Measurements from ENCODE around the gene GSK3A.

Gene GSK3A

DNA sequence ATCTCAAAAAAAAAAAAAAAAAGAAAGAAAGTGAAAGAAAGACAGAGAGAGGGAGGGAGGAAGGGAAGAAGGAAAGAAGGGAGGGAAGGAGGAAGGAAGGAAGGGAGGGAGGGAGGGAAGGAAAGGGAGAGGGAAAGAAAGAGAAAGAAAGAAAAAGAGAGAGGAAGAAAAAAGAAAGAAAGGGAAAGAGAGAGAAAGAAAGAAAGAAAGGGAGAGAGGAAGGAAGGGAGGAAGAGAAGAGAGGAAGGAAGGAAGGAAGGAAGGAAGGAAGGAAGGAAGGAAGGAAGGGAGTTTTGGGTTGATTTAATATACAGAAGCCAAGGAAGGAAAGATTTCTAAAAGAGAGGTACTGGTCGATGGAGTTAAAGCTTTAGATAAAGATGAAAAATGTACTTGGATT lies 53.7 kb downstream of the GSK3A start:
- Histone ChIP-seq H3K4me1 (ENCODE audit: insufficient read depth, poor library complexity, severe bottlenecking) (peaks cover 15% of the 10 kb centered on the region), H3K27ac (ENCODE audit: poor library complexity, severe bottlenecking) (no peak overlapping the region), H3K9me3 (ENCODE audit: severe bottlenecking) (peaks cover 2% of the 10 kb centered on the region), H3K4me3 (ENCODE audit: severe bottlenecking) (no peak overlapping the region), H3K27me3 (ENCODE audit: insufficient read depth, poor library complexity, severe bottlenecking) (no peaks in the 10 kb centered on the region), H3K36me3 (ENCODE audit: low read depth) (no peaks in the 10 kb centered on the region)
- DNase-seq (ENCODE audit: low spot score) (no peak), ATAC-seq (ENCODE audit: low read depth) (no peak)
- TF ChIP-seq, protein P1, sequence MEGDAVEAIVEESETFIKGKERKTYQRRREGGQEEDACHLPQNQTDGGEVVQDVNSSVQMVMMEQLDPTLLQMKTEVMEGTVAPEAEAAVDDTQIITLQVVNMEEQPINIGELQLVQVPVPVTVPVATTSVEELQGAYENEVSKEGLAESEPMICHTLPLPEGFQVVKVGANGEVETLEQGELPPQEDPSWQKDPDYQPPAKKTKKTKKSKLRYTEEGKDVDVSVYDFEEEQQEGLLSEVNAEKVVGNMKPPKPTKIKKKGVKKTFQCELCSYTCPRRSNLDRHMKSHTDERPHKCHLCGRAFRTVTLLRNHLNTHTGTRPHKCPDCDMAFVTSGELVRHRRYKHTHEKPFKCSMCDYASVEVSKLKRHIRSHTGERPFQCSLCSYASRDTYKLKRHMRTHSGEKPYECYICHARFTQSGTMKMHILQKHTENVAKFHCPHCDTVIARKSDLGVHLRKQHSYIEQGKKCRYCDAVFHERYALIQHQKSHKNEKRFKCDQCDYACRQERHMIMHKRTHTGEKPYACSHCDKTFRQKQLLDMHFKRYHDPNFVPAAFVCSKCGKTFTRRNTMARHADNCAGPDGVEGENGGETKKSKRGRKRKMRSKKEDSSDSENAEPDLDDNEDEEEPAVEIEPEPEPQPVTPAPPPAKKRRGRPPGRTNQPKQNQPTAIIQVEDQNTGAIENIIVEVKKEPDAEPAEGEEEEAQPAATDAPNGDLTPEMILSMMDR (IDR thresholded peaks at IDR 0.05; ENCODE audit: poor library complexity, severe bottlenecking) = no peak

DNA sequence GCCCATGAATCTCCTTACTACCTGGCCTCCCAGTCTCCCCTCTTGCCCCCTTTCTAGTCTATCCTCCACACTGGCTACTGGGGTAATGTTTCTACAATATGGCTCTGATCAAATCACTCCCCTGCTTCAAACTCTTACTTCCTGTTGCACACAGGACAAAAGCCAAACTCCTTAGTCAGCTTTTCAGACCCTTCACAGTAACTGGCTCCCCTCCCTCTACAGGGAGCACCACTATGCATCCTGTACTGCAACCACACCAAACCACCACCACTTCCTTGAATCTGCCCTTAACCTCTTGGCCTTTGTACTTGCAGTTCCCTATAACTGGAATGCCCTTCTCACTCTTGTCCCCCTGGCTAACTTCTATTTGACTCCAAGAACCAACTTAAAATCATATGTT lies 57.1 kb downstream of the GSK3A start:
- DNase-seq (ENCODE audit: low spot score) = no peak
- no peak for ATAC-seq (ENCODE audit: low read depth)
- no peaks in the 10 kb centered on the region for H3K9me3 ChIP-seq (ENCODE audit: severe bottlenecking)
- no peak overlapping the region for H3K27ac ChIP-seq (ENCODE audit: poor library complexity, severe bottlenecking)
- TF ChIP-seq, protein P1 (IDR thresholded peaks at IDR 0.05; ENCODE audit: poor library complexity, severe bottlenecking) = no peak
- no peaks in the 10 kb centered on the region for H3K27me3 ChIP-seq (ENCODE audit: insufficient read depth, poor library complexity, severe bottlenecking)
- no peaks in the 10 kb centered on the region for H3K4me1 ChIP-seq (ENCODE audit: insufficient read depth, poor library complexity, severe bottlenecking)
- H3K36me3 ChIP-seq (ENCODE audit: low read depth) = no peaks in the 10 kb centered on the region
- H3K4me3 ChIP-seq (ENCODE audit: severe bottlenecking) = no peak overlapping the region

DNA sequence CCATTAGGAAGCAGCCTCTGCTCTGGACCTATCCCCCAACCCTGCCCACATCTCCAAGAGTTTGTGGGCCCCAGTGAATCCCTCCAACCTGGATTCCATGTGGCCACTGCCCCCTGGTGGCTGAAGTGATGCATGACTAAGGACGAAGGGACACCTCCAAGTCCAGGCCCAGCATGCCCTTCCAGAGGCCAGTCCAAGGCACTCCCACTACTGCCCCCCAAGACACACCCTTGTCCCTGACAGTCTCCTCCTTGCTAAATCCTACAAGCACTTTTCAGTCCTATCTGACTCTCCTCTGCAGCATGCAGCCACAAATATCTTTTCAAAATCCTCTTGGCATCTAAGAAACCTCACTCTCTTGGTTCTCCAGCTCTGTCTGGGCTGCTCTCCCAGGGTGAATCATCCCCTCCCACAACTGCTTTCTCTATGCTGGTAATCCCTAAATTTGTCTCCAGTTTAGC lies 58.0 kb downstream of the GSK3A start:
- H3K9me3 ChIP-seq (ENCODE audit: severe bottlenecking) = no peaks in the 10 kb centered on the region
- no peaks in the 10 kb centered on the region for H3K4me1 ChIP-seq (ENCODE audit: insufficient read depth, poor library complexity, severe bottlenecking)
- peaks cover 3% of the 10 kb centered on the region for H3K27me3 ChIP-seq (ENCODE audit: insufficient read depth, poor library complexity, severe bottlenecking)
- H3K4me3 ChIP-seq (ENCODE audit: severe bottlenecking) = no peak overlapping the region
- TF ChIP-seq, protein P1 (IDR thresholded peaks at IDR 0.05; ENCODE audit: poor library complexity, severe bottlenecking) = peak; percentile 78
- no peak overlapping the region for H3K27ac ChIP-seq (ENCODE audit: poor library complexity, severe bottlenecking)
- H3K36me3 ChIP-seq (ENCODE audit: low read depth) = no peaks in the 10 kb centered on the region
- peak; percentile 72 for ATAC-seq (ENCODE audit: low read depth)
- DNase-seq (ENCODE audit: low spot score) = no peak

Measured in RWPE2 (cell line).